ENCODE data around the gene DNHD1.

- TF ChIP-seq GATA3 (IDR thresholded peaks at IDR 0.05; ENCODE audit: low read depth, low read length) = no peak
- TF ChIP-seq GATA2 (IDR thresholded peaks at IDR 0.05; ENCODE audit: low read depth, low read length) = no peak
These were observed 48.1 kb downstream of the DNHD1 start for GRCh38 chr11:6544921-6545850.
